Lung (tissue), 12 donors: Measurements from ENCODE around the gene NHLH2. TPM values are rescaled to one million over a fixed set of nuclear protein-coding genes. Genes with fewer than 3 reads are reported as not detected.
A peak's percentile ranks its signal among the peaks of the same experiment; 100 is the strongest.

Experiments
- ATAC-seq: fragments of 200-7000 bp; cut with Tn5 transposase; one replicate; pipeline ENCODE4 v1.9.1; 2020; ENCODE audit warnings: moderate number of reproducible peaks; ENCODE audit not compliant: insufficient read depth, low FRiP score
- DNase-seq, 3 donors: peaks; one replicate each; pipeline ENCODE4 v3.0.0-alpha.2; 2013 to 2017
- H3K27ac ChIP-seq, 2 donors: one replicate each; pipeline ENCODE4 v1.5.1; 2013; ENCODE audit warnings: mild to moderate bottlenecking in 2 of 2, moderate library complexity in 2 of 2, control low read depth in 1 of 2, inconsistent platforms in 1 of 2, low read depth in 1 of 2, low read length in 1 of 2
- H3K27me3 ChIP-seq, 3 donors: one replicate each; pipeline ENCODE4 v1.5.1; 2013; ENCODE audit warnings: low read length in 2 of 3; ENCODE audit not compliant: control insufficient read depth in 3 of 3, insufficient read depth in 3 of 3
- H3K36me3 ChIP-seq, 4 donors: one replicate each; pipeline ENCODE4 v1.5.1; 2013; ENCODE audit warnings: low read length in 4 of 4, mild to moderate bottlenecking in 1 of 4, moderate library complexity in 1 of 4; ENCODE audit not compliant: control insufficient read depth in 4 of 4, insufficient read depth in 4 of 4
- H3K4me1 ChIP-seq, 5 donors: one replicate each; pipeline ENCODE4 v1.5.1; 2013; ENCODE audit warnings: low read length in 5 of 5, mild to moderate bottlenecking in 2 of 5, moderate library complexity in 1 of 5; ENCODE audit not compliant: control insufficient read depth in 5 of 5, insufficient read depth in 5 of 5
- H3K4me3 ChIP-seq: one replicate; pipeline ENCODE4 v1.5.1; 2013; ENCODE audit warnings: mild to moderate bottlenecking, control low read depth, moderate library complexity
- H3K9ac ChIP-seq, 2 donors: one replicate each; pipeline ENCODE4 v1.5.1; 2013; ENCODE audit warnings: low read length in 2 of 2, control low read depth in 1 of 2; ENCODE audit not compliant: insufficient read depth in 1 of 2
- H3K9me3 ChIP-seq, 4 donors: one replicate each; pipeline ENCODE4 v1.5.1; 2013; ENCODE audit warnings: low read length in 3 of 4, mild to moderate bottlenecking in 1 of 4, moderate library complexity in 1 of 4; ENCODE audit not compliant: control insufficient read depth in 4 of 4, insufficient read depth in 3 of 4
- CTCF ChIP-seq: IDR thresholded peaks from 2 replicates; pipeline ENCODE4 v1.5.1; 2012; ENCODE audit warnings: mild to moderate bottlenecking; ENCODE audit errors: control extremely low read depth, extremely low read depth
- WGBS, 2 donors: extraction: QIAGEN DNeasy Blood & Tissue Kit; methylation state at CpG; one replicate each; pipeline ENCODE4 v1.1.7; 2013; 5-methylcytosine and 5-hydroxymethylcytosine counted together
- polyA plus RNA-seq, 2 donors: library from polyadenylated mRNA; stranded (reverse); fragments of 200-250 nt; gene quantifications; one replicate each; pipeline ENCODE4 v1.2.1, GENCODE V29; 2013
- total RNA-seq, 2 donors: library from RNA; depleted of rRNA in 1 of 2; stranded (reverse); fragments of >200 nt in 1 of 2; gene quantifications; one replicate each; pipeline ENCODE4 v1.2.1, GENCODE V29; 2014 to 2021
- donor health status: control.
- donor health status: control.
- donor health status: Bipolar disorder and iron deficiency.
- donor health status: healthy.
- donor health status: DM: yes; HTN: yes; CAD: no.

The NHLH2 gene
- total and polyA plus RNA-seq, 4 donors: 0.04 to 0.18 TPM; not detected in 2

GRCh38 chr1:115828101-115829022 lies 12.6 kb downstream of the NHLH2 start:
- DNase-seq (peak; percentile 34 to 41 (median 35)), ATAC-seq (peak; percentile 37)
- Histone ChIP-seq H3K27me3 (peaks cover 0 to 62% (median 47%) of the 10 kb centered on the region in 3 donors), H3K4me3 (peak overlapping the region; percentile 4), H3K36me3 (no peaks in the 10 kb centered on the region), H3K9ac (no peak overlapping the region), H3K27ac (no peak overlapping the region), H3K4me1 (peaks cover 0 to 9% (median 7%) of the 10 kb centered on the region in 5 donors), H3K9me3 (peaks cover 0 to 2% (median 0%) of the 10 kb centered on the region in 4 donors)
- no peak for TF ChIP-seq CTCF
- 9 to 10% methylated on average over 56 to 78 of the region's 80 CpGs for WGBS, 2 donors

GRCh38 chr1:115827452-115828044 lies 13.4 kb downstream of the NHLH2 start:
- H3K4me3 ChIP-seq: no peak overlapping the region
- no peak for TF ChIP-seq CTCF
- H3K4me1 ChIP-seq: peaks cover 0 to 9% (median 7%) of the 10 kb centered on the region in 5 donors
- no peaks in the 10 kb centered on the region for H3K36me3 ChIP-seq
- H3K9me3 ChIP-seq: no peaks in the 10 kb centered on the region
- peaks cover 0 to 58% (median 45%) of the 10 kb centered on the region in 3 donors for H3K27me3 ChIP-seq
- ATAC-seq (no peak), DNase-seq (peak in 2 of 3 donors; percentile 8 to 23)
- no peak overlapping the region for H3K27ac ChIP-seq
- 53 to 56% methylated on average over 7 of the region's 7 CpGs for WGBS, 2 donors
- H3K9ac ChIP-seq: no peak overlapping the region

GRCh38 chr1:115826628-115827027 lies 14.3 kb downstream of the NHLH2 start:
- 36 to 57% methylated on average over 3 of the region's 3 CpGs for whole genome bisulfite sequencing, 2 donors
- Histone ChIP-seq H3K9ac (no peak overlapping the region), H3K9me3 (no peaks in the 10 kb centered on the region), H3K4me1 (peaks cover 0 to 9% (median 7%) of the 10 kb centered on the region in 5 donors), H3K27me3 (peaks cover 0 to 54% (median 44%) of the 10 kb centered on the region in 3 donors), H3K36me3 (no peaks in the 10 kb centered on the region), H3K4me3 (no peak overlapping the region), H3K27ac (no peak overlapping the region)
- DNase-seq: no peak
- no peak for ATAC-seq
- no peak for TF ChIP-seq CTCF
